GM12878 (cell line): Measurements from ENCODE around the gene KRTAP3-2.

Experiments used
- EP300 ChIP-seq, 2 experiments: fragments of 150-350 bp in 1 of 2; IDR thresholded peaks; 2 replicates each; pipeline ENCODE4 v1.6.1; 2011 to 2012; ENCODE audit warnings: low read depth in 2 of 2, low read length in 2 of 2, borderline replicate concordance in 1 of 2, improper control_type of control experiment in 1 of 2, inconsistent platforms in 1 of 2; ENCODE audit not compliant: control insufficient read depth in 1 of 2
- EZH2 ChIP-seq: IDR thresholded peaks from 2 replicates; pipeline ENCODE4 v1.6.1; 2012; ENCODE audit warnings: low read depth, mild to moderate bottlenecking, control low read depth, inconsistent platforms, low read length, borderline replicate concordance; ENCODE audit not compliant: control insufficient read depth
- GABPA ChIP-seq: IDR thresholded peaks from 2 replicates; pipeline ENCODE4 v1.6.1; 2014; ENCODE audit warnings: antibody characterized with exemption, low read depth, mild to moderate bottlenecking, inconsistent platforms
- JUNB ChIP-seq: IDR thresholded peaks from 2 replicates; pipeline ENCODE4 v1.6.1; 2016; ENCODE audit warnings: antibody characterized with exemption, mild to moderate bottlenecking
- NBN ChIP-seq: fragments of 450-650 bp; IDR thresholded peaks from 2 replicates; pipeline ENCODE4 v1.6.1; 2016
- RAD21 ChIP-seq: IDR thresholded peaks from 2 replicates; pipeline ENCODE4 v1.6.1; 2011; ENCODE audit warnings: mild to moderate bottlenecking, low read depth, low read length, moderate library complexity; ENCODE audit not compliant: insufficient read depth
- RELA ChIP-seq: fragments of 450-650 bp; IDR thresholded peaks from 2 replicates; pipeline ENCODE4 v1.8.0; 2014; ENCODE audit warnings: borderline replicate concordance; ENCODE audit not compliant: partially characterized antibody
- TARDBP ChIP-seq: IDR thresholded peaks from 2 replicates; pipeline ENCODE4 v1.6.1; 2016; ENCODE audit warnings: borderline replicate concordance
- TF ChIP-seq, protein P1 (sequence below), 3 experiments: IDR thresholded peaks in 2 of 3; conservative IDR thresholded peaks in 1 of 3; 2 replicates each; pipeline ENCODE4 v1.5.1; 2011; ENCODE audit warnings: low read depth in 3 of 3, low read length in 3 of 3, mild to moderate bottlenecking in 3 of 3, control low read depth in 2 of 3, moderate library complexity in 2 of 3, inconsistent platforms in 1 of 3, mixed read lengths in 1 of 3; ENCODE audit not compliant: control insufficient read depth in 2 of 3, insufficient read depth in 1 of 3; ENCODE audit errors: extremely low read depth in 1 of 3
- TF ChIP-seq, protein P2 (sequence below): fragments of 450-650 bp; formaldehyde crosslinking; IDR thresholded peaks from 2 replicates; pipeline ENCODE4 v1.4.0; 2020; ENCODE audit warnings: mild to moderate bottlenecking, moderate library complexity
- TF ChIP-seq, protein P3 (sequence below): fragments of 450-650 bp; IDR thresholded peaks from 2 replicates; pipeline ENCODE4 v1.6.1; 2017; ENCODE audit warnings: mild to moderate bottlenecking, low read depth, inconsistent platforms; ENCODE audit not compliant: poor library complexity, severe bottlenecking

DNA sequence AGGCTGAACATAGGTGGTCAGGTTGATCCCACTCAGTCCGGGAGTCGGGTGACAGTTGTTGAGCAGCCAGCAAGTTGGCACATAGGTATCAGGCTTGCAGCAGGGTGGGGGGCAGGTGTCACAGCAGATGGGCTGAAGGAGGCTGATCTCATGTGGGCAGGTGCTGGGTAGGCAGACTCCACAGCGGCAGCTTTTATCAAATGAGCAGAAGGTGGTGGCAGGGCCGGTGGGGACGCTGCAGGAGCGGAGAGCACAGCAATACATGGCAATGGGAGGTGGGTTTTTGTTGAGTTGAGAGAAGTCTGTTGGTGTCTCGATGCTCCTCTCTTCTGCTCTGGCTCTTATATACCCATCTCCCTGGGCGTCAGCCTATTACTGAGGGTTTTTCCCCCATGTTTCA is 9.1 kb upstream of the KRTAP3-2 start, which contains the start of gene KRTAP3-1:
- TF ChIP-seq NBN (no peak), RELA (no peak), EP300 (IDR thresholded peaks at IDR 0.05; ENCODE audit: borderline replicate concordance in 1 of 2, control insufficient read depth in 1 of 2, low read depth in 2 of 2, low read length in 2 of 2) (no peak), EZH2 (no peak), JUNB (no peak), RAD21 (no peak), GABPA (no peak), TARDBP (no peak)
- TF ChIP-seq, protein P1, sequence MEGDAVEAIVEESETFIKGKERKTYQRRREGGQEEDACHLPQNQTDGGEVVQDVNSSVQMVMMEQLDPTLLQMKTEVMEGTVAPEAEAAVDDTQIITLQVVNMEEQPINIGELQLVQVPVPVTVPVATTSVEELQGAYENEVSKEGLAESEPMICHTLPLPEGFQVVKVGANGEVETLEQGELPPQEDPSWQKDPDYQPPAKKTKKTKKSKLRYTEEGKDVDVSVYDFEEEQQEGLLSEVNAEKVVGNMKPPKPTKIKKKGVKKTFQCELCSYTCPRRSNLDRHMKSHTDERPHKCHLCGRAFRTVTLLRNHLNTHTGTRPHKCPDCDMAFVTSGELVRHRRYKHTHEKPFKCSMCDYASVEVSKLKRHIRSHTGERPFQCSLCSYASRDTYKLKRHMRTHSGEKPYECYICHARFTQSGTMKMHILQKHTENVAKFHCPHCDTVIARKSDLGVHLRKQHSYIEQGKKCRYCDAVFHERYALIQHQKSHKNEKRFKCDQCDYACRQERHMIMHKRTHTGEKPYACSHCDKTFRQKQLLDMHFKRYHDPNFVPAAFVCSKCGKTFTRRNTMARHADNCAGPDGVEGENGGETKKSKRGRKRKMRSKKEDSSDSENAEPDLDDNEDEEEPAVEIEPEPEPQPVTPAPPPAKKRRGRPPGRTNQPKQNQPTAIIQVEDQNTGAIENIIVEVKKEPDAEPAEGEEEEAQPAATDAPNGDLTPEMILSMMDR (IDR thresholded peaks at IDR 0.05 in 2 of 3, conservative IDR thresholded peaks at IDR 0.05 in 1 of 3; ENCODE audit: control insufficient read depth in 2 of 3, extremely low read depth in 1 of 3, insufficient read depth in 1 of 3, low read depth in 3 of 3, low read length in 3 of 3), result no peak
- TF ChIP-seq, protein P2, sequence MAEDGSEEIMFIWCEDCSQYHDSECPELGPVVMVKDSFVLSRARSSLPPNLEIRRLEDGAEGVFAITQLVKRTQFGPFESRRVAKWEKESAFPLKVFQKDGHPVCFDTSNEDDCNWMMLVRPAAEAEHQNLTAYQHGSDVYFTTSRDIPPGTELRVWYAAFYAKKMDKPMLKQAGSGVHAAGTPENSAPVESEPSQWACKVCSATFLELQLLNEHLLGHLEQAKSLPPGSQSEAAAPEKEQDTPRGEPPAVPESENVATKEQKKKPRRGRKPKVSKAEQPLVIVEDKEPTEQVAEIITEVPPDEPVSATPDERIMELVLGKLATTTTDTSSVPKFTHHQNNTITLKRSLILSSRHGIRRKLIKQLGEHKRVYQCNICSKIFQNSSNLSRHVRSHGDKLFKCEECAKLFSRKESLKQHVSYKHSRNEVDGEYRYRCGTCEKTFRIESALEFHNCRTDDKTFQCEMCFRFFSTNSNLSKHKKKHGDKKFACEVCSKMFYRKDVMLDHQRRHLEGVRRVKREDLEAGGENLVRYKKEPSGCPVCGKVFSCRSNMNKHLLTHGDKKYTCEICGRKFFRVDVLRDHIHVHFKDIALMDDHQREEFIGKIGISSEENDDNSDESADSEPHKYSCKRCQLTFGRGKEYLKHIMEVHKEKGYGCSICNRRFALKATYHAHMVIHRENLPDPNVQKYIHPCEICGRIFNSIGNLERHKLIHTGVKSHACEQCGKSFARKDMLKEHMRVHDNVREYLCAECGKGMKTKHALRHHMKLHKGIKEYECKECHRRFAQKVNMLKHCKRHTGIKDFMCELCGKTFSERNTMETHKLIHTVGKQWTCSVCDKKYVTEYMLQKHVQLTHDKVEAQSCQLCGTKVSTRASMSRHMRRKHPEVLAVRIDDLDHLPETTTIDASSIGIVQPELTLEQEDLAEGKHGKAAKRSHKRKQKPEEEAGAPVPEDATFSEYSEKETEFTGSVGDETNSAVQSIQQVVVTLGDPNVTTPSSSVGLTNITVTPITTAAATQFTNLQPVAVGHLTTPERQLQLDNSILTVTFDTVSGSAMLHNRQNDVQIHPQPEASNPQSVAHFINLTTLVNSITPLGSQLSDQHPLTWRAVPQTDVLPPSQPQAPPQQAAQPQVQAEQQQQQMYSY (CRISPR knock-in tag), result no peak
- TF ChIP-seq, protein P3, sequence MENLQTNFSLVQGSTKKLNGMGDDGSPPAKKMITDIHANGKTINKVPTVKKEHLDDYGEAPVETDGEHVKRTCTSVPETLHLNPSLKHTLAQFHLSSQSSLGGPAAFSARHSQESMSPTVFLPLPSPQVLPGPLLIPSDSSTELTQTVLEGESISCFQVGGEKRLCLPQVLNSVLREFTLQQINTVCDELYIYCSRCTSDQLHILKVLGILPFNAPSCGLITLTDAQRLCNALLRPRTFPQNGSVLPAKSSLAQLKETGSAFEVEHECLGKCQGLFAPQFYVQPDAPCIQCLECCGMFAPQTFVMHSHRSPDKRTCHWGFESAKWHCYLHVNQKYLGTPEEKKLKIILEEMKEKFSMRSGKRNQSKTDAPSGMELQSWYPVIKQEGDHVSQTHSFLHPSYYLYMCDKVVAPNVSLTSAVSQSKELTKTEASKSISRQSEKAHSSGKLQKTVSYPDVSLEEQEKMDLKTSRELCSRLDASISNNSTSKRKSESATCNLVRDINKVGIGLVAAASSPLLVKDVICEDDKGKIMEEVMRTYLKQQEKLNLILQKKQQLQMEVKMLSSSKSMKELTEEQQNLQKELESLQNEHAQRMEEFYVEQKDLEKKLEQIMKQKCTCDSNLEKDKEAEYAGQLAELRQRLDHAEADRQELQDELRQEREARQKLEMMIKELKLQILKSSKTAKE, result no peak
